Measurements from ENCODE around the gene RNF114. TPM values are rescaled to one million over a fixed set of nuclear protein-coding genes. Genes with fewer than 3 reads are reported as not detected.

RNF114 gene
- total and polyA plus RNA-seq, 2 donors (not counting 3 experiments of a cell fraction or from before 2014, with no cell fraction given) = 45.8 to 81.7 TPM

DNA sequence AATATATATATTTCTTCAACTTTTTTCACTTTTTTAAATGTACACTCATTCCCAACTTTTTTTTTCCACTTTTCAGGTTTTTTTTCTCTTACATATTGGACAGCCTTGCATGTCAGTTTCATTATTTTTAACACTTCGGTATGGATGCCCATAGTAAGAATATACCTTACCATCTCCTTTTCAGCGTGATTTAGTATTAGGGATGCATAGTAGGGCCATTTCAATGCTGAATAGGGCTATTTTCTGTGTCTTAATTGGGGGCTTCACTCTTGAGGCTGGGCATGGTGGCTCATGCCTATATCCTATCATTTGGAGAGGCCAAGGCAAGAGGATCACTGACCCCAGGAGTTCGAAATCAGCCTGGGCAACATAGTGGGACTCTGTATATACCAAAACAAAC, 6.7 kb downstream of the RNF114 start:
- ChIA-PET POLR2A (interaction anchor here (0.6 kb wide), 1 partner anchor 32 kb away, joined by 4 read pairs; no protein-coding TSS in a partner anchor), CTCF (interaction anchor here (0.6 to 1.6 kb wide), 4 partner anchors 11 to 402 kb away, joined by 3 to 4 read pairs (median 3); no protein-coding TSS in a partner anchor)
- H3K4me1 ChIP-seq (ENCODE audit: control insufficient read depth, extremely low read depth, insufficient read depth, low read length) = peaks cover 9% of the 10 kb centered on the region
- H3K4me3 ChIP-seq (replicated peaks in 1 of 3; ENCODE audit: insufficient read depth in 1 of 3, low read depth in 1 of 3, low read length in 3 of 3) = no peak overlapping the region
- dilution Hi-C loops (cut with MboI; ENCODE audit: extremely low pct_ligation_motif_present, low sequenced_read_pairs) (no loop called here), intact Hi-C loops (cut with micrococcal nuclease) (no loop called here)
- BruUV-seq (replicated peaks) = no TSS peak
- peaks cover 11 to 18% of the 10 kb centered on the region in 2 experiments for H3K36me3 ChIP-seq (ENCODE audit: control insufficient read depth in 2 of 2, extremely low read depth in 1 of 2, insufficient read depth in 2 of 2, low read length in 2 of 2)
- FAIRE-seq (no peak), DNase-seq (ENCODE audit: low read depth, low spot score) (no peak)
- peaks cover 48% of the 10 kb centered on the region for H3K79me2 ChIP-seq (ENCODE audit: control insufficient read depth, insufficient read depth, low read length)
- H3K9ac ChIP-seq (replicated peaks; ENCODE audit: extremely low read depth, insufficient read depth, low read length) = no peak overlapping the region
- no peaks in the 10 kb centered on the region for H3K27me3 ChIP-seq (ENCODE audit: control insufficient read depth in 2 of 2, insufficient read depth in 2 of 2, low read length in 2 of 2)
- H4K20me1 ChIP-seq (replicated peaks; ENCODE audit: control insufficient read depth, extremely low read depth, insufficient read depth, low read length) = no peaks in the 10 kb centered on the region
- no peak for TF ChIP-seq GATA2 (IDR thresholded peaks at IDR 0.05; ENCODE audit: insufficient read depth, insufficient read length, low read depth, low read length)
- H3K9me1 ChIP-seq (replicated peaks; ENCODE audit: control insufficient read depth, extremely low read depth, insufficient read depth, low read length) = no peaks in the 10 kb centered on the region
- H2AFZ ChIP-seq (ENCODE audit: low read depth, low read length) = no peak overlapping the region
- H3K4me2 ChIP-seq (ENCODE audit: insufficient read depth, low read length) = no peak overlapping the region
- no peaks in the 10 kb centered on the region for H3K9me3 ChIP-seq (replicated peaks; ENCODE audit: control insufficient read depth, insufficient read depth, low read length)
- H3K27ac ChIP-seq (ENCODE audit: insufficient read depth, low read depth, low read length) = no peak overlapping the region

DNA sequence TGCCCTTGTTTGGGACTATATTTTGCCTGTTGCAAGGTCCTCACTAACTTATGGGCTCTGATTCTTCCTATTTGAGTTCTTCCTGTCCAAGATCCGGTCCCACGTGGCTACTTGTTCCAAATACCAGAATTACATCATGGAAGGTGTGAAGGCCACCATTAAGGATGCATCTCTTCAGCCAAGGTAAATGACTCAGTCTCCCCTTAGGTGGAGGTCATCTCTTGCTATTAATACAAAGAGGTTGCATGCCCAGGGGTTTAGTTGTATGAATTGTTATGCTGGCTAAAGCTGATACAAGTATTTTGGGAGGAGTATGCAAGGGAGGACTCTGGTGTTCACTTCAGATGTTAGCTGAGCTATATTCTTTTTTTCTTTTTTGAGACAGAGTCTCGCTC, 9.1 kb downstream of the RNF114 start:
- BruUV-seq (replicated peaks) = no TSS peak
- H3K27me3 ChIP-seq (ENCODE audit: control insufficient read depth in 2 of 2, insufficient read depth in 2 of 2, low read length in 2 of 2) = no peaks in the 10 kb centered on the region

More for the DNA sequence above, 9.1 kb downstream of the RNF114 start:
- no peak overlapping the region for H3K27ac ChIP-seq (ENCODE audit: insufficient read depth, low read depth, low read length)
- ChIA-PET CTCF (interaction anchor here (0.8 to 1.3 kb wide), 2 partner anchors 19 to 34 kb away, joined by 3 to 5 read pairs; no protein-coding TSS in a partner anchor), POLR2A (no interaction called here)
- peaks cover 26% of the 10 kb centered on the region for H3K79me2 ChIP-seq (ENCODE audit: control insufficient read depth, insufficient read depth, low read length)
- no peak overlapping the region for H3K9ac ChIP-seq (replicated peaks; ENCODE audit: extremely low read depth, insufficient read depth, low read length)
- H3K4me1 ChIP-seq (ENCODE audit: control insufficient read depth, extremely low read depth, insufficient read depth, low read length) = no peaks in the 10 kb centered on the region
- no peaks in the 10 kb centered on the region for H4K20me1 ChIP-seq (replicated peaks; ENCODE audit: control insufficient read depth, extremely low read depth, insufficient read depth, low read length)
- TF ChIP-seq MYC (IDR thresholded peaks at IDR 0.05; ENCODE audit: low read depth, low read length) = no peak
- TF ChIP-seq, protein P1, sequence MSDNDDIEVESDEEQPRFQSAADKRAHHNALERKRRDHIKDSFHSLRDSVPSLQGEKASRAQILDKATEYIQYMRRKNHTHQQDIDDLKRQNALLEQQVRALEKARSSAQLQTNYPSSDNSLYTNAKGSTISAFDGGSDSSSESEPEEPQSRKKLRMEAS (IDR thresholded peaks at IDR 0.05; ENCODE audit: insufficient read depth, insufficient read length) = no peak
- no peak for TF ChIP-seq GATA2 (IDR thresholded peaks at IDR 0.05; ENCODE audit: insufficient read depth, insufficient read length, low read depth, low read length)
- TF ChIP-seq, protein P2, sequence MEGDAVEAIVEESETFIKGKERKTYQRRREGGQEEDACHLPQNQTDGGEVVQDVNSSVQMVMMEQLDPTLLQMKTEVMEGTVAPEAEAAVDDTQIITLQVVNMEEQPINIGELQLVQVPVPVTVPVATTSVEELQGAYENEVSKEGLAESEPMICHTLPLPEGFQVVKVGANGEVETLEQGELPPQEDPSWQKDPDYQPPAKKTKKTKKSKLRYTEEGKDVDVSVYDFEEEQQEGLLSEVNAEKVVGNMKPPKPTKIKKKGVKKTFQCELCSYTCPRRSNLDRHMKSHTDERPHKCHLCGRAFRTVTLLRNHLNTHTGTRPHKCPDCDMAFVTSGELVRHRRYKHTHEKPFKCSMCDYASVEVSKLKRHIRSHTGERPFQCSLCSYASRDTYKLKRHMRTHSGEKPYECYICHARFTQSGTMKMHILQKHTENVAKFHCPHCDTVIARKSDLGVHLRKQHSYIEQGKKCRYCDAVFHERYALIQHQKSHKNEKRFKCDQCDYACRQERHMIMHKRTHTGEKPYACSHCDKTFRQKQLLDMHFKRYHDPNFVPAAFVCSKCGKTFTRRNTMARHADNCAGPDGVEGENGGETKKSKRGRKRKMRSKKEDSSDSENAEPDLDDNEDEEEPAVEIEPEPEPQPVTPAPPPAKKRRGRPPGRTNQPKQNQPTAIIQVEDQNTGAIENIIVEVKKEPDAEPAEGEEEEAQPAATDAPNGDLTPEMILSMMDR (IDR thresholded peaks at IDR 0.05; ENCODE audit: extremely low read depth in 1 of 2, insufficient read depth in 1 of 2, low read depth in 1 of 2, low read length in 2 of 2) = no peak
- TF ChIP-seq JUN (IDR thresholded peaks at IDR 0.05; ENCODE audit: borderline replicate concordance, insufficient read depth, insufficient read length, low read depth) = no peak
- TF ChIP-seq EZH2 (IDR thresholded peaks at IDR 0.05; ENCODE audit: borderline replicate concordance, low read depth, low read length, severe bottlenecking) = no peak
- TF ChIP-seq POLR2A (IDR thresholded peaks at IDR 0.05; ENCODE audit: low read depth, low read length) = no peak
- TF ChIP-seq POLR2AphosphoS5 (IDR thresholded peaks at IDR 0.05; ENCODE audit: insufficient read depth, low read depth, low read length) = no peak
- no peak for TF ChIP-seq FOS (IDR thresholded peaks at IDR 0.05; ENCODE audit: borderline replicate concordance, insufficient read depth, low read length)
- intact Hi-C loops (cut with micrococcal nuclease) (no loop called here), dilution Hi-C loops (cut with MboI; ENCODE audit: extremely low pct_ligation_motif_present, low sequenced_read_pairs) (no loop called here)
- no peak for DNase-seq (ENCODE audit: low read depth, low spot score)
- H3K36me3 ChIP-seq (ENCODE audit: control insufficient read depth in 2 of 2, extremely low read depth in 1 of 2, insufficient read depth in 2 of 2, low read length in 2 of 2) = peaks cover 15 to 27% of the 10 kb centered on the region in 2 experiments
- H2AFZ ChIP-seq (ENCODE audit: low read depth, low read length) = no peak overlapping the region
- no peaks in the 10 kb centered on the region for H3K9me3 ChIP-seq (replicated peaks; ENCODE audit: control insufficient read depth, insufficient read depth, low read length)
- H3K4me2 ChIP-seq (ENCODE audit: insufficient read depth, low read length) = no peak overlapping the region
- no peak for FAIRE-seq
- no peaks in the 10 kb centered on the region for H3K9me1 ChIP-seq (replicated peaks; ENCODE audit: control insufficient read depth, extremely low read depth, insufficient read depth, low read length)
- H3K4me3 ChIP-seq (replicated peaks in 1 of 3; ENCODE audit: insufficient read depth in 1 of 3, low read depth in 1 of 3, low read length in 3 of 3) = no peak overlapping the region

All from endothelial cell of umbilical vein (primary cell).